Hepatocyte (in vitro differentiated cells): Measurements from ENCODE around the gene GRB10. TPM values are rescaled to one million over a fixed set of nuclear protein-coding genes. Genes with fewer than 3 reads are reported as not detected.

Source experiments
- DNase-seq: peaks from one replicate; pipeline ENCODE4 v3.0.0-alpha.2; 2016; ENCODE audit warnings: low spot score
- H2AFZ ChIP-seq: fragments of 200-600 bp; sonication (generic); 2 replicates; pipeline ENCODE4 v1.6.0; 2016; ENCODE audit warnings: antibody characterized with exemption, mild to moderate bottlenecking
- H3K27ac ChIP-seq: fragments of 200-600 bp; sonication (generic); 2 replicates; pipeline ENCODE4 v1.5.1; 2016; ENCODE audit warnings: mild to moderate bottlenecking
- H3K27me3 ChIP-seq: fragments of 200-600 bp; sonication (generic); 2 replicates; pipeline ENCODE4 v1.6.1; 2016
- H3K36me3 ChIP-seq: fragments of 200-600 bp; sonication (generic); replicated peaks from 2 replicates; pipeline ENCODE4 v1.5.1; 2016; ENCODE audit warnings: low read depth; ENCODE audit not compliant: insufficient read depth
- H3K4me1 ChIP-seq: fragments of 200-600 bp; sonication (generic); 2 replicates; pipeline ENCODE4 v1.5.1; 2016; ENCODE audit warnings: mild to moderate bottlenecking, moderate library complexity; ENCODE audit not compliant: insufficient read depth
- H3K4me2 ChIP-seq: fragments of 200-600 bp; sonication (generic); 2 replicates; pipeline ENCODE4 v1.6.0; 2016
- H3K4me3 ChIP-seq: fragments of 200-600 bp; sonication (generic); 2 replicates; pipeline ENCODE4 v1.5.1; 2016; ENCODE audit warnings: mild to moderate bottlenecking
- H3K79me2 ChIP-seq: fragments of 200-600 bp; sonication (generic); 2 replicates; pipeline ENCODE4 v1.6.0; 2017; ENCODE audit warnings: mild to moderate bottlenecking
- H3K9me2 ChIP-seq: fragments of 200-600 bp; sonication (generic); replicated peaks from 2 replicates; pipeline ENCODE4 v1.6.0; 2017; ENCODE audit warnings: mild to moderate bottlenecking; ENCODE audit not compliant: insufficient read depth
- H3K9me3 ChIP-seq: fragments of 200-600 bp; sonication (generic); 2 replicates; pipeline ENCODE4 v1.5.1; 2016; ENCODE audit warnings: low read depth, mild to moderate bottlenecking
- H4K20me1 ChIP-seq: fragments of 200-600 bp; sonication (generic); 2 replicates; pipeline ENCODE4 v1.6.0; 2016; ENCODE audit warnings: mild to moderate bottlenecking; ENCODE audit not compliant: insufficient read depth, poor library complexity, severe bottlenecking
- EZH2 ChIP-seq: fragments of 200-600 bp; sonication (generic); IDR thresholded peaks from 2 replicates; pipeline ENCODE4 v1.6.1; 2016; ENCODE audit warnings: antibody characterized with exemption, mild to moderate bottlenecking, borderline replicate concordance
- EZH2phosphoT487 ChIP-seq: fragments of 200-600 bp; sonication (generic); IDR thresholded peaks from one replicate; pipeline ENCODE4 v1.6.1; 2018; ENCODE audit warnings: antibody characterized with exemption, mild to moderate bottlenecking, low read depth, moderate library complexity; ENCODE audit not compliant: unreplicated experiment, severe bottlenecking
- WGBS: methylation state at CpG from one replicate; pipeline ENCODE4 v1.1.6; 2016; ENCODE audit warnings: low lambda C conversion rate; ENCODE audit errors: missing lambda C conversion rate; 5-methylcytosine and 5-hydroxymethylcytosine counted together
- polyA plus RNA-seq: library from polyadenylated mRNA; unstranded; fragments of >200 nt; fragmentation: Nextera tagmentation; extraction: Ambion mirVana; gene quantifications from 2 replicates; pipeline ENCODE4 v1.2.1, GENCODE V29; 2016
- total RNA-seq: library from RNA; depleted of rRNA; stranded (reverse); fragments of >200 nt; gene quantifications from 2 replicates; pipeline ENCODE4 v1.2.3, GENCODE V29; 2014
- TF ChIP-seq, protein P1 (sequence below): fragments of 200-600 bp; sonication (generic); IDR thresholded peaks from 2 replicates; pipeline ENCODE4 v1.5.1; 2016; ENCODE audit warnings: antibody characterized with exemption, mild to moderate bottlenecking; ENCODE audit not compliant: poor library complexity

Gene GRB10
- total and polyA plus RNA-seq, 2 experiments from 2014 or later: 47.6 to 65.9 TPM

DNA sequence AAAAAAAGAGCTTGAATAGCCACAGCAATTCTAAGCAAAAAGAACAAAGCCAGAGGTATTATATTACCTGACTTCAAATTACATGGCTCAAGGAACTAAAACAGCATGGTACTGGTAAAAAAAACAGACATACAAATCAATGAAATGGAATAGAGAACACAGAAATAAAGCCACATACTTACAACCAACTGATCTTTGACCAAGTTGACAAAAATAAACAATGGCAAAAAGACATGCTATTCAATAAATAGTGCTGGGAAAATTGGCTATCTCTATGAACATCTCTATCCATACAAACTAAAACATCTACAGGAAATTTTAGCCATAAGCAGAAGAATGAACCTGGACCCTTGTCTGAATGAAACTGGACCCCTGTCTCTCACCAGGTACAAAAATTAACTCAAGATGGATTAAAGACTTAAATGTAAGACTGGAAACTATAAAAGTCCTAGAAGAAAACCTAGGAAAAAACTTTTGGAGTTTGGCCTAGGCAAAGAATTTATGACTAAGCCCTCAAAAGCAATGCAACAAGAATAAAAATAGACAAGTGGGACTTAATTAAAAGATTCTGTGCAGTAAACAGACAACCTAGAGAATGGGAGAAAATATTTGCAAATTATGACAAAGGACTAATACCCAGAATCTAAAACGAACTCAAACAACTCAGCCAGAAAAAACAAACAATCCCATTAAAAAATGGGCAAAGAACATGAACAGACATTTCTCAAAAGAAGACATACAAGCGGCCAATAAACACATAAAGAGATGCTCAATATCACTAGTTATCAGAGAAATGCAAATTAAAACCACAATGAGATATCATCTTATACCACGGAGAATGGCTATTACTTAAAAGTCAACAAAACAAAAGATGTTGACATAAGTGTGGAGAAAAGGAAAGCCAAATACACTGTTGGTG is 144.7 kb downstream of the GRB10 start:
- Histone ChIP-seq H2AFZ (no peak overlapping the region), H3K27me3 (no peaks in the 10 kb centered on the region), H3K36me3 (no peaks in the 10 kb centered on the region), H3K4me2 (no peak overlapping the region), H3K79me2 (peaks cover 57% of the 10 kb centered on the region), H3K27ac (no peak overlapping the region), H4K20me1 (peaks cover 3% of the 10 kb centered on the region), H3K9me2 (no peaks in the 10 kb centered on the region), H3K9me3 (no peaks in the 10 kb centered on the region), H3K4me3 (no peak overlapping the region), H3K4me1 (no peaks in the 10 kb centered on the region)
- no peak for DNase-seq
- 91% methylated on average over 3 of the region's 3 CpGs for WGBS
- TF ChIP-seq EZH2 (no peak), EZH2phosphoT487 (no peak)
- TF ChIP-seq, protein P1, sequence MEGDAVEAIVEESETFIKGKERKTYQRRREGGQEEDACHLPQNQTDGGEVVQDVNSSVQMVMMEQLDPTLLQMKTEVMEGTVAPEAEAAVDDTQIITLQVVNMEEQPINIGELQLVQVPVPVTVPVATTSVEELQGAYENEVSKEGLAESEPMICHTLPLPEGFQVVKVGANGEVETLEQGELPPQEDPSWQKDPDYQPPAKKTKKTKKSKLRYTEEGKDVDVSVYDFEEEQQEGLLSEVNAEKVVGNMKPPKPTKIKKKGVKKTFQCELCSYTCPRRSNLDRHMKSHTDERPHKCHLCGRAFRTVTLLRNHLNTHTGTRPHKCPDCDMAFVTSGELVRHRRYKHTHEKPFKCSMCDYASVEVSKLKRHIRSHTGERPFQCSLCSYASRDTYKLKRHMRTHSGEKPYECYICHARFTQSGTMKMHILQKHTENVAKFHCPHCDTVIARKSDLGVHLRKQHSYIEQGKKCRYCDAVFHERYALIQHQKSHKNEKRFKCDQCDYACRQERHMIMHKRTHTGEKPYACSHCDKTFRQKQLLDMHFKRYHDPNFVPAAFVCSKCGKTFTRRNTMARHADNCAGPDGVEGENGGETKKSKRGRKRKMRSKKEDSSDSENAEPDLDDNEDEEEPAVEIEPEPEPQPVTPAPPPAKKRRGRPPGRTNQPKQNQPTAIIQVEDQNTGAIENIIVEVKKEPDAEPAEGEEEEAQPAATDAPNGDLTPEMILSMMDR: no peak

DNA sequence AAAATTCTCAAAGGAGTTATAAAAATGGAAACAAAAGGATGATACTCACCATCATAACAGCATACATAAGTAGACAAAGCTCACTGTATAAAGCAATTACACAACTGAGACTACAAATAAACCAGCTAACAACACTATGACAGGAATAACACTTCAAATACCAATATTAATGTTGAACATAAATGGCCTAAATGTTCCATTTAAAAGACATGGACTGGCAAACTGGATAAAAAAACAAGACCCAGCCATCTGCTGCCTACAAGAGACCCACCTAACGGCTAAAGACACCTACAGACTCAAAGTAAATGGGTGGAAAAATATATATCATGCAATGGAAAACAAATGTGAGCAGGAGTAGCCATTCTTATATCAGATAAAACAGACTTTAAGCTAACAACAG is 148.3 kb downstream of the GRB10 start:
- DNase-seq: no peak
- H3K4me1 ChIP-seq: no peaks in the 10 kb centered on the region
- H2AFZ ChIP-seq: no peak overlapping the region
- no peaks in the 10 kb centered on the region for H3K36me3 ChIP-seq
- no peak overlapping the region for H3K4me3 ChIP-seq
- H3K4me2 ChIP-seq: no peak overlapping the region
- H3K79me2 ChIP-seq: peaks cover 81% of the 10 kb centered on the region
- H3K27ac ChIP-seq: no peak overlapping the region
- no peaks in the 10 kb centered on the region for H3K9me2 ChIP-seq
- H3K27me3 ChIP-seq: no peaks in the 10 kb centered on the region
- H4K20me1 ChIP-seq: peaks cover 10% of the 10 kb centered on the region
- H3K9me3 ChIP-seq: no peaks in the 10 kb centered on the region
- 100% methylated on average over 1 of the region's 1 CpG for WGBS
- TF ChIP-seq, protein P1: no peak

DNA sequence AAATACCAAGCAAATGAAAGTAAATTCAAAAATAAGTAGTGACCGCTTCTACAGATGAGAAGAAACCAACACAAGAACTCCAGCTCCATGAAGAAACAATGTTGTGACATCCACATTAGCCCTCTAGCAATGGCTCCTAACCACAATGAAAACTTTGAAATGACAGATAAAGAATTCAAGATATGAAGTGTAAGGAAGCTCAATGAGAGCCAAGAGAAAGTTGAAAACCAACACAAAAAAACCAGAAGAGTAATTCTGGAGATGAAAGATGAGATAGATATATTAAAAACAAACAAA is 149.3 kb downstream of the GRB10 start:
- no peak overlapping the region for H3K27ac ChIP-seq
- 89% methylated on average over 1 of the region's 1 CpG for WGBS
- no peak overlapping the region for H2AFZ ChIP-seq
- peaks cover 79% of the 10 kb centered on the region for H3K79me2 ChIP-seq
- H3K4me3 ChIP-seq: no peak overlapping the region
- TF ChIP-seq EZH2phosphoT487: no peak
- TF ChIP-seq EZH2: no peak
- TF ChIP-seq, protein P1: no peak
- no peaks in the 10 kb centered on the region for H3K27me3 ChIP-seq
- no peaks in the 10 kb centered on the region for H3K36me3 ChIP-seq
- H3K9me3 ChIP-seq: no peaks in the 10 kb centered on the region
- H3K4me2 ChIP-seq: no peak overlapping the region
- H4K20me1 ChIP-seq: peaks cover 10% of the 10 kb centered on the region
- DNase-seq: no peak
- no peaks in the 10 kb centered on the region for H3K4me1 ChIP-seq
- no peaks in the 10 kb centered on the region for H3K9me2 ChIP-seq
